ENCODE results near the gene SSBP3. TPM values are rescaled to one million over a fixed set of nuclear protein-coding genes. Genes with fewer than 3 reads are reported as not detected.
A peak's percentile ranks its signal among the peaks of the same experiment; 100 is the strongest.

SSBP3 gene
- total and polyA plus RNA-seq, 8 donors, result 33.0 to 129 (median 112) TPM

GRCh38 chr1:54403405-54403804 is 2.8 kb downstream of the SSBP3 start:
- peak overlapping the region in 1 of 2 donors; percentile 73 for H3K4me3 ChIP-seq
- DNase-seq, result no peak
- no peaks in the 10 kb centered on the region for H3K9me3 ChIP-seq
- TF ChIP-seq, protein P1, sequence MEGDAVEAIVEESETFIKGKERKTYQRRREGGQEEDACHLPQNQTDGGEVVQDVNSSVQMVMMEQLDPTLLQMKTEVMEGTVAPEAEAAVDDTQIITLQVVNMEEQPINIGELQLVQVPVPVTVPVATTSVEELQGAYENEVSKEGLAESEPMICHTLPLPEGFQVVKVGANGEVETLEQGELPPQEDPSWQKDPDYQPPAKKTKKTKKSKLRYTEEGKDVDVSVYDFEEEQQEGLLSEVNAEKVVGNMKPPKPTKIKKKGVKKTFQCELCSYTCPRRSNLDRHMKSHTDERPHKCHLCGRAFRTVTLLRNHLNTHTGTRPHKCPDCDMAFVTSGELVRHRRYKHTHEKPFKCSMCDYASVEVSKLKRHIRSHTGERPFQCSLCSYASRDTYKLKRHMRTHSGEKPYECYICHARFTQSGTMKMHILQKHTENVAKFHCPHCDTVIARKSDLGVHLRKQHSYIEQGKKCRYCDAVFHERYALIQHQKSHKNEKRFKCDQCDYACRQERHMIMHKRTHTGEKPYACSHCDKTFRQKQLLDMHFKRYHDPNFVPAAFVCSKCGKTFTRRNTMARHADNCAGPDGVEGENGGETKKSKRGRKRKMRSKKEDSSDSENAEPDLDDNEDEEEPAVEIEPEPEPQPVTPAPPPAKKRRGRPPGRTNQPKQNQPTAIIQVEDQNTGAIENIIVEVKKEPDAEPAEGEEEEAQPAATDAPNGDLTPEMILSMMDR (IDR thresholded peaks at IDR 0.05), result no peak
- no peak overlapping the region for H3K27ac ChIP-seq
- no peak for ATAC-seq
- peaks cover 0 to 35% of the 10 kb centered on the region in 2 donors for H3K36me3 ChIP-seq
- peaks cover 18 to 51% of the 10 kb centered on the region in 2 donors for H3K4me1 ChIP-seq
- H3K27me3 ChIP-seq, result peaks cover 0 to 8% of the 10 kb centered on the region in 2 donors
- intact Hi-C loops (cut with DNase I), result loop anchor here in 1 of 2 donors (10.0 kb wide), 1 partner anchor 89 kb away; no protein-coding TSS in a partner anchor

- DNase-seq (no peak), ATAC-seq (no peak)
- Histone ChIP-seq H3K9me3 (no peaks in the 10 kb centered on the region), H3K27me3 (peaks cover 0 to 8% of the 10 kb centered on the region in 2 donors), H3K4me3 (no peak overlapping the region), H3K4me1 (peaks cover 15 to 45% of the 10 kb centered on the region in 2 donors), H3K36me3 (peaks cover 0 to 40% of the 10 kb centered on the region in 2 donors), H3K27ac (no peak overlapping the region)
- intact Hi-C loops (cut with DNase I), result loop anchor here in 1 of 2 donors (10.0 kb wide), 1 partner anchor 88 kb away; no protein-coding TSS in a partner anchor
- TF ChIP-seq, protein P1 (IDR thresholded peaks at IDR 0.05), result no peak
Observed at GRCh38 chr1:54402896-54403295, 3.3 kb downstream of the SSBP3 start.

DNA sequence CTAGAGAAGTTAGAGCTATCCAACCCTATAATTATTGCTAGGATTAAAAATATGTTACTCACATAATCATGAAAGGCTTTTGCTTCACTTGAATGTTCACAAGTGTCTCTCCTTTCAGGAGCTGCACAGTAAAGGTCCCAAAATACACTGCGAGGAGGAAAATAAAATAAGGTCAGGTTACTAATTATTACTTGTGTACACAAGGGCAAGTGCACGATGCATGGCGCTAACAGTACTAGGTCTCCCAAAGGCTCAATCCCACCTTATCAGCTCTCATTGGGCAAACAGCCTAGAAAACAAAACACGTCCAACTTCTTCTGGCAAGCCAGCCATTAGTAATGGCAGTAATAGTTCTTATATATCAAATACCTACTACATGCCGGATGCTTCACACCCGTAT is 4.4 kb downstream of the SSBP3 start:
- intact Hi-C loops (cut with DNase I), result loop anchor here in 1 of 2 donors (10.0 kb wide), 1 partner anchor 87 kb away; no protein-coding TSS in a partner anchor
- ATAC-seq (no peak), DNase-seq (no peak)

DNA sequence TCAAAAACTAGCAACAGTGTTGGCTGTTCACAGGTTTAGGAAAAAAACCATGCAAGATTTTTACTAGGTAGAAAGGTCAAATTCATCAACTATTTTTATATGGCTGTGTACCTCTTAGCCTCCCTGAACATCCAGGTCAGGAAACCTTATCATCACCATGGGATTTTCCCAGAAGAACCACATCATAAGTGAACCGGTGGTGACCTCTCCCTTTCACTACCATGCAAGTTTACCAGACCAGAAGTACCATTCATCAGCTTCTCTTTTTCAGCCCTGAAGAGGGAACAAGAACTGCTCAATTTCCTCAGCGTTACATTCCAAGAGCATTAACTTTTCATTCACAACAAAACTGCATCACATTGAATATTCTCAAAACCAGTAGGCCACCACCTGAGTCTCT is 5.9 kb downstream of the SSBP3 start:
- H3K4me3 ChIP-seq, result no peak overlapping the region
- ATAC-seq (no peak), DNase-seq (no peak)
- H3K4me1 ChIP-seq, result peaks cover 13 to 39% of the 10 kb centered on the region in 2 donors
- TF ChIP-seq, protein P1 (IDR thresholded peaks at IDR 0.05), result no peak
- peaks cover 0 to 5% of the 10 kb centered on the region in 2 donors for H3K27me3 ChIP-seq
- no peak overlapping the region for H3K27ac ChIP-seq
- intact Hi-C loops (cut with DNase I), result loop anchor here in 1 of 2 donors (10.0 kb wide), 1 partner anchor 86 kb away; no protein-coding TSS in a partner anchor
- peaks cover 0 to 45% of the 10 kb centered on the region in 2 donors for H3K36me3 ChIP-seq
- H3K9me3 ChIP-seq, result no peaks in the 10 kb centered on the region

More for the DNA sequence above, 4.4 kb downstream of the SSBP3 start:
- Histone ChIP-seq H3K27me3 (peaks cover 0 to 8% of the 10 kb centered on the region in 2 donors), H3K9me3 (no peaks in the 10 kb centered on the region), H3K4me1 (peaks cover 13 to 42% of the 10 kb centered on the region in 2 donors), H3K36me3 (peaks cover 0 to 45% of the 10 kb centered on the region in 2 donors), H3K4me3 (no peak overlapping the region), H3K27ac (no peak overlapping the region)
- TF ChIP-seq, protein P1 (IDR thresholded peaks at IDR 0.05), result no peak

DNA sequence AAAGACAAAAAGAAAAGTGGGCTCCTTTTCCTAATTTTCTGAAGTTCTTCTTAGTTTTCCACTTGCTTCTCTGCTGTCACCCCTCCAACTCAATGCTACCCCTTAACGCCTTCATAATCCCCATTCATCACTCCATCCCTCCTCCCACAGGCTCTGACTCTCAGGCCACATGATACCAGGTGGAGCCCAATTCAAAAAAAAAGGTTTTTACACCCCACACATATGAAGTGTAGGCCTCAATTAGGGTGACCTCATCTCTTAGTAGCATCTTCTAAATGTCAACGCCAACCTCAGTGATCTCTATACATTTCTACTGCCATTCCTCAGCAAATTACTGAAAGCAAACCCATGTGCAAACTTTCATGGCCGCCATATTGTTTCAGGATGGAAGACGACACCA is 6.4 kb downstream of the SSBP3 start:
- TF ChIP-seq, protein P1 (IDR thresholded peaks at IDR 0.05), result no peak
- H3K9me3 ChIP-seq, result no peaks in the 10 kb centered on the region

More for the DNA sequence above, 6.4 kb downstream of the SSBP3 start:
- Histone ChIP-seq H3K27me3 (no peaks in the 10 kb centered on the region), H3K36me3 (peaks cover 0 to 45% of the 10 kb centered on the region in 2 donors), H3K4me1 (peaks cover 13 to 33% of the 10 kb centered on the region in 2 donors), H3K4me3 (no peak overlapping the region), H3K27ac (no peak overlapping the region)
- intact Hi-C loops (cut with DNase I), result loop anchor here in 1 of 2 donors (10.0 kb wide), 1 partner anchor 85 kb away; no protein-coding TSS in a partner anchor
- no peak for ATAC-seq
- no peak for DNase-seq
